ENCODE results near the gene TCIRG1. TPM values are rescaled to one million over a fixed set of nuclear protein-coding genes. Genes with fewer than 3 reads are reported as not detected.
A peak's percentile ranks its signal among the peaks of the same experiment; 100 is the strongest.

The TCIRG1 gene
- total RNA-seq, 2 experiments from 2014 or later, result 129 to 138 TPM

- no peaks in the 10 kb centered on the region for H3K27me3 Mint-ChIP-seq
Observed at GRCh38 chr11:68040101-68040956, 1.5 kb downstream of the TCIRG1 start.

GRCh38 chr11:68040957-68041591, 2.2 kb downstream of the TCIRG1 start:
- no peaks in the 10 kb centered on the region for H3K9me3 Mint-ChIP-seq
- no peak for TF ChIP-seq CTCF (IDR thresholded peaks at IDR 0.05)
- ATAC-seq, result no peak
- no peaks in the 10 kb centered on the region for H3K27me3 Mint-ChIP-seq
- intact Hi-C loops (cut with micrococcal nuclease), result no loop called here
- ChIA-PET CTCF (no interaction called here), POLR2A (interaction anchor here (1.2 to 7.4 kb wide), 4 partner anchors 10 to 14 kb away, joined by 3 to 45 read pairs (median 12); partner anchors contain the start of gene NDUFS8)
- peak overlapping the region; percentile 91 for H3K27ac Mint-ChIP-seq
- peaks cover 2% of the 10 kb centered on the region for H3K36me3 Mint-ChIP-seq (ENCODE audit: low read depth)
- peaks cover 13% of the 10 kb centered on the region for H3K4me1 Mint-ChIP-seq (ENCODE audit: low read depth)
- peak overlapping the region; percentile 81 for H3K4me3 Mint-ChIP-seq
- no peak for DNase-seq

More at GRCh38 chr11:68040101-68040956, 1.5 kb downstream of the TCIRG1 start:
- Mint-ChIP-seq H3K9me3 (no peaks in the 10 kb centered on the region), H3K27ac (peak overlapping the region; percentile 91), H3K36me3 (ENCODE audit: low read depth) (peaks cover 2% of the 10 kb centered on the region), H3K4me1 (ENCODE audit: low read depth) (peaks cover 13% of the 10 kb centered on the region), H3K4me3 (peak overlapping the region; percentile 81)
- intact Hi-C loops (cut with micrococcal nuclease), result no loop called here
- ATAC-seq (peak; percentile 64), DNase-seq (peak; percentile 78)
- TF ChIP-seq CTCF (IDR thresholded peaks at IDR 0.05), result no peak
- ChIA-PET CTCF (no interaction called here), POLR2A (interaction anchor here (0.9 to 7.4 kb wide), 5 partner anchors 9 to 166 kb away, joined by 3 to 45 read pairs (median 4); partner anchors contain the start of gene NDUFS8)

- H3K36me3 Mint-ChIP-seq (ENCODE audit: low read depth), result peaks cover 3% of the 10 kb centered on the region
- peaks cover 11% of the 10 kb centered on the region for H3K4me1 Mint-ChIP-seq (ENCODE audit: low read depth)
- H3K9me3 Mint-ChIP-seq, result no peaks in the 10 kb centered on the region
- H3K4me3 Mint-ChIP-seq, result peak overlapping the region; percentile 22
- no peak for DNase-seq
- ATAC-seq, result no peak
- POLR2A ChIA-PET, result interaction anchor here (0.7 to 7.4 kb wide), 7 partner anchors 9 to 162 kb away, joined by 3 to 45 read pairs (median 4); partner anchors contain the start of gene NDUFS8
- no peak overlapping the region for H3K27ac Mint-ChIP-seq
- intact Hi-C loops (cut with micrococcal nuclease), result no loop called here
- H3K27me3 Mint-ChIP-seq, result no peaks in the 10 kb centered on the region
- CTCF ChIA-PET, result no interaction called here
- no peak for TF ChIP-seq CTCF (IDR thresholded peaks at IDR 0.05)
Observed at GRCh38 chr11:68041617-68042218, 2.9 kb downstream of the TCIRG1 start.

GRCh38 chr11:68042219-68043028, 3.6 kb downstream of the TCIRG1 start:
- H3K36me3 Mint-ChIP-seq (ENCODE audit: low read depth), result peaks cover 4% of the 10 kb centered on the region
- no peak overlapping the region for H3K27ac Mint-ChIP-seq
- intact Hi-C loops (cut with micrococcal nuclease), result no loop called here
- H3K9me3 Mint-ChIP-seq, result no peaks in the 10 kb centered on the region
- POLR2A ChIA-PET, result interaction anchor here (0.7 to 7.4 kb wide), 4 partner anchors 9 to 162 kb away, joined by 3 to 45 read pairs (median 4); no protein-coding TSS in a partner anchor
- H3K27me3 Mint-ChIP-seq, result no peaks in the 10 kb centered on the region
- no peak for TF ChIP-seq CTCF (IDR thresholded peaks at IDR 0.05)
- H3K4me1 Mint-ChIP-seq (ENCODE audit: low read depth), result peaks cover 4% of the 10 kb centered on the region
- ATAC-seq (no peak), DNase-seq (no peak)
- CTCF ChIA-PET, result no interaction called here
- no peak overlapping the region for H3K4me3 Mint-ChIP-seq
